Astrocyte of the spinal cord (primary cell): Measurements from ENCODE around the gene STARD5.

Experiments
- DNase-seq: peaks from one replicate; pipeline ENCODE4 v3.0.0; 2011; ENCODE audit warnings: low read depth, low spot score
- H3K4me3 ChIP-seq: 2 replicates; pipeline ENCODE4 v1.5.1; 2011; ENCODE audit warnings: low read depth, mild to moderate bottlenecking, low read length, moderate library complexity
- in situ Hi-C: cut with HindIII; loops from 2 replicates; pipeline ENCODE4 v1.10.0; 2017; ENCODE audit warnings: low sequenced_read_pairs
- TF ChIP-seq, protein P1 (sequence below): IDR thresholded peaks from 2 replicates; pipeline ENCODE4 v1.5.1; 2012; ENCODE audit warnings: low read depth, mild to moderate bottlenecking, low read length, inconsistent platforms

The STARD5 gene

GRCh38 chr15:81284256-81285031 lies 39.5 kb downstream of the STARD5 start:
- TF ChIP-seq, protein P1, sequence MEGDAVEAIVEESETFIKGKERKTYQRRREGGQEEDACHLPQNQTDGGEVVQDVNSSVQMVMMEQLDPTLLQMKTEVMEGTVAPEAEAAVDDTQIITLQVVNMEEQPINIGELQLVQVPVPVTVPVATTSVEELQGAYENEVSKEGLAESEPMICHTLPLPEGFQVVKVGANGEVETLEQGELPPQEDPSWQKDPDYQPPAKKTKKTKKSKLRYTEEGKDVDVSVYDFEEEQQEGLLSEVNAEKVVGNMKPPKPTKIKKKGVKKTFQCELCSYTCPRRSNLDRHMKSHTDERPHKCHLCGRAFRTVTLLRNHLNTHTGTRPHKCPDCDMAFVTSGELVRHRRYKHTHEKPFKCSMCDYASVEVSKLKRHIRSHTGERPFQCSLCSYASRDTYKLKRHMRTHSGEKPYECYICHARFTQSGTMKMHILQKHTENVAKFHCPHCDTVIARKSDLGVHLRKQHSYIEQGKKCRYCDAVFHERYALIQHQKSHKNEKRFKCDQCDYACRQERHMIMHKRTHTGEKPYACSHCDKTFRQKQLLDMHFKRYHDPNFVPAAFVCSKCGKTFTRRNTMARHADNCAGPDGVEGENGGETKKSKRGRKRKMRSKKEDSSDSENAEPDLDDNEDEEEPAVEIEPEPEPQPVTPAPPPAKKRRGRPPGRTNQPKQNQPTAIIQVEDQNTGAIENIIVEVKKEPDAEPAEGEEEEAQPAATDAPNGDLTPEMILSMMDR: no peak
- in situ Hi-C loops: no loop called here
- no peak for DNase-seq
- no peak overlapping the region for H3K4me3 ChIP-seq

GRCh38 chr15:81282911-81283310 lies 41.0 kb downstream of the STARD5 start:
- no peak overlapping the region for H3K4me3 ChIP-seq
- in situ Hi-C loops: no loop called here
- TF ChIP-seq, protein P1: no peak
- no peak for DNase-seq

DNA sequence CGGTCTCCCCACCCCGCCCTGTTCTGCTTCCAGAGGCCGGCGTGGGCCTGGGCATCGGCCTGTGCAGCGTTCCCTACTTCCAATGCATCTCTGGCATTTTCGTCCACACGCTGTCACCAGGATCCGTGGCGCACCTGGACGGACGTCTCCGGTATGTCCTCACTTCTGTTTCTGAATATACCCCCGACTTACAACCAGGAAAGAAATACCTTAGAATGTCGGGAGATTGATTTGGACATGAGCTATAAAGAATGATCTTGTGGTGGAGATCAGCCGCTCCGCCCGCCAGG lies 41.4 kb downstream of the STARD5 start:
- in situ Hi-C loops: no loop called here
- H3K4me3 ChIP-seq: no peak overlapping the region
- no peak for DNase-seq
- TF ChIP-seq, protein P1: no peak

GRCh38 chr15:81281766-81282605 lies 42.0 kb downstream of the STARD5 start:
- no peak overlapping the region for H3K4me3 ChIP-seq
- DNase-seq: no peak
- TF ChIP-seq, protein P1: no peak
- in situ Hi-C loops: no loop called here

- TF ChIP-seq, protein P1: no peak
- DNase-seq: no peak
- no peak overlapping the region for H3K4me3 ChIP-seq
- in situ Hi-C loops: no loop called here
Observed at GRCh38 chr15:81281456-81281735, 42.5 kb downstream of the STARD5 start.

DNA sequence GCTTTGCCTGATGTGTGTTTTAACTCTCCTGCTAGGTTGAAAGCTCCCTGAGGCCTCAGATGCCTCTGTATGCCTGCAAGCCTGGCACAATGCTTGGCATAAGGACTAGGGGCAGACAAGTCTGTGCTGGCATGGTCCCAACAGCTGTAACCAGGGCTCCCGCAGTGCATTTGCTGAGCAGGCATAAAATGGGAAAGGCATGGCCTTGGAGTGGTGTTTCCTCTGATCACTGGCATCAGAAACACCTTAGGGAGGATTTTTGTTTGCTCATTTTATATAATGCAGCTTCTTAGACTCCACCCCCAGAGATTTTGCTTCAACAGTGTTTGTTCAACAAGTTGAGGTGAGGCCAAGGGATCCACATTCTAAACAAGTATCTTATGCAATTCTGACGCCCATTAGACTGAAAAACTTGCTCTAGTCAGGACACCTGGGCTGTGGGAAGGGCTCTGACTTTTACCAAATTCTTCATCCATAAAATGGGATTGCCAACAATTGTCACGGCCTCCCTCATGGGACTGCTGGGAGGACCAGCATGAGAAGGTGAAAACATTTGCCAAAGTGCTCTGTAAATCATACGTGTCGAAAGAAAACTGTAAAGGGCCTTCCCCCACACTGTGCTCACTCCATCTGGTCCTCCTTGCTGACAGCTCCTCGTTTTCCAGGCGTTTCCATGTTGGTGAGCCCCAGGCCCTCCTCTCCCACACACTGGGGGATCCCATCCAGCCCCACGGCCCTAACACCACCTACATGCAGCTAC lies 43.1 kb downstream of the STARD5 start:
- TF ChIP-seq, protein P1: no peak
- no peak for DNase-seq
- H3K4me3 ChIP-seq: no peak overlapping the region
- in situ Hi-C loops: no loop called here
